HCT116 (cell line): ENCODE data around the gene KSR1.

Experiments
- EGR1 ChIP-seq: IDR thresholded peaks from 2 replicates; pipeline ENCODE4 v1.6.1; 2012; ENCODE audit warnings: low read depth
- EZH2phosphoT487 ChIP-seq: fragments of 200-600 bp; IDR thresholded peaks from 2 replicates; pipeline ENCODE4 v1.6.1; 2018; ENCODE audit warnings: antibody characterized with exemption, borderline replicate concordance
- RAD21 ChIP-seq: IDR thresholded peaks from 2 replicates; pipeline ENCODE4 v1.6.1; 2012; ENCODE audit warnings: low read depth, mild to moderate bottlenecking
- SIN3A ChIP-seq: IDR thresholded peaks from 2 replicates; pipeline ENCODE4 v1.6.1; 2012; ENCODE audit warnings: low read depth
- ZBTB33 ChIP-seq: IDR thresholded peaks from 2 replicates; pipeline ENCODE4 v1.6.1; 2011; ENCODE audit warnings: mild to moderate bottlenecking, low read length, moderate library complexity; ENCODE audit not compliant: insufficient replicate concordance; ENCODE audit errors: extremely low read depth
- TF ChIP-seq, protein P1 (sequence below): IDR thresholded peaks from 2 replicates; pipeline ENCODE4 v1.6.1; 2012
- TF ChIP-seq, protein P2 (sequence below), 3 experiments: fragments of 200-600 bp in 1 of 3; sonication (generic) in 1 of 3; IDR thresholded peaks in 2 of 3; conservative IDR thresholded peaks in 1 of 3; 2 replicates each; pipeline ENCODE4 v1.5.1; 2012 to 2017; ENCODE audit warnings: low read depth in 2 of 3, low read length in 2 of 3, antibody characterized with exemption in 1 of 3, borderline replicate concordance in 1 of 3, control low read depth in 1 of 3, mild to moderate bottlenecking in 1 of 3, mixed read lengths in 1 of 3, mixed run types in 1 of 3, moderate library complexity in 1 of 3; ENCODE audit not compliant: insufficient read depth in 1 of 3
- TF ChIP-seq, protein P3 (sequence below): IDR thresholded peaks from 2 replicates; pipeline ENCODE4 v1.6.1; 2012

DNA sequence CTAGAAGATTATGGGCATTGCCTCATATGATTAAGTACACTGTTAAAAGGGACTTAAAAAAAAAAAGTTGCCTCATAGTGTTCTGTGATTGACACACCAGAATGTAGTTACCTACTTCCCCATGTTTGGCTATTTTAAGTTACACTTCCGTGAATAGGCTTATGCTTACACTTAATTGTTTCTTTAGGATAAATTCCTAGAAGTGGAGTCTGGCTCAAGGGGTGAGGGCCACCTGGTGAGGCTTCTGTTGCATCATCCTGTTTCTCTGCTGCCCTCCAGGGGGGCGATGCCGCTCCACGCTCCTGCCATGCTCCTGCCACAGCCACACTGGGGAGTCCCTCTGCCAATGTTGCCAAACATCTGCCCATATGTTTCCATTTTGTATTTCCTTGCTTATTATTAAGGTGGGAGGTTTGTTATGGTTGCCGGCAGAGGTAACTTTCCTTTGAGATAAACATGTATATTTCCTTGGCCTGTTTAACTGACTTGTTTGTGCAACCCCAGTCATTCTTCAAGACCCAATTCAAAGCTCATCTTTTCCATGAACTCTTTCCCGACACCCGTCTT, 73.1 kb downstream of the KSR1 start:
- TF ChIP-seq, protein P1, sequence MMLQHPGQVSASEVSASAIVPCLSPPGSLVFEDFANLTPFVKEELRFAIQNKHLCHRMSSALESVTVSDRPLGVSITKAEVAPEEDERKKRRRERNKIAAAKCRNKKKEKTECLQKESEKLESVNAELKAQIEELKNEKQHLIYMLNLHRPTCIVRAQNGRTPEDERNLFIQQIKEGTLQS: peak; percentile 61; the same call in 1 of the 2 replicates
- TF ChIP-seq, protein P2, sequence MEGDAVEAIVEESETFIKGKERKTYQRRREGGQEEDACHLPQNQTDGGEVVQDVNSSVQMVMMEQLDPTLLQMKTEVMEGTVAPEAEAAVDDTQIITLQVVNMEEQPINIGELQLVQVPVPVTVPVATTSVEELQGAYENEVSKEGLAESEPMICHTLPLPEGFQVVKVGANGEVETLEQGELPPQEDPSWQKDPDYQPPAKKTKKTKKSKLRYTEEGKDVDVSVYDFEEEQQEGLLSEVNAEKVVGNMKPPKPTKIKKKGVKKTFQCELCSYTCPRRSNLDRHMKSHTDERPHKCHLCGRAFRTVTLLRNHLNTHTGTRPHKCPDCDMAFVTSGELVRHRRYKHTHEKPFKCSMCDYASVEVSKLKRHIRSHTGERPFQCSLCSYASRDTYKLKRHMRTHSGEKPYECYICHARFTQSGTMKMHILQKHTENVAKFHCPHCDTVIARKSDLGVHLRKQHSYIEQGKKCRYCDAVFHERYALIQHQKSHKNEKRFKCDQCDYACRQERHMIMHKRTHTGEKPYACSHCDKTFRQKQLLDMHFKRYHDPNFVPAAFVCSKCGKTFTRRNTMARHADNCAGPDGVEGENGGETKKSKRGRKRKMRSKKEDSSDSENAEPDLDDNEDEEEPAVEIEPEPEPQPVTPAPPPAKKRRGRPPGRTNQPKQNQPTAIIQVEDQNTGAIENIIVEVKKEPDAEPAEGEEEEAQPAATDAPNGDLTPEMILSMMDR (IDR thresholded peaks at IDR 0.05 in 2 of 3, conservative IDR thresholded peaks at IDR 0.05 in 1 of 3; ENCODE audit: borderline replicate concordance in 1 of 3, insufficient read depth in 1 of 3, low read depth in 2 of 3, low read length in 2 of 3): 0 out of 6 replicates have a peak, but pooled peaks have one; percentile 10 to 23 (median 12)
- no peak for TF ChIP-seq SIN3A
- peak; percentile 36 for TF ChIP-seq RAD21
- TF ChIP-seq, protein P3, sequence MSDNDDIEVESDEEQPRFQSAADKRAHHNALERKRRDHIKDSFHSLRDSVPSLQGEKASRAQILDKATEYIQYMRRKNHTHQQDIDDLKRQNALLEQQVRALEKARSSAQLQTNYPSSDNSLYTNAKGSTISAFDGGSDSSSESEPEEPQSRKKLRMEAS: no peak; the same call in 1 of the 2 replicates
- no peak for TF ChIP-seq EZH2phosphoT487
- no peak for TF ChIP-seq EGR1
- no peak for TF ChIP-seq ZBTB33
